Loucy (cell line): ENCODE data around the gene KCNT1.

Source experiments
- H2AFZ ChIP-seq: fragments of 200-600 bp; sonication (generic); 2 replicates; pipeline ENCODE4 v1.6.0; 2016; ENCODE audit warnings: antibody characterized with exemption, mild to moderate bottlenecking, low read length, moderate library complexity
- H3F3A ChIP-seq: fragments of 200-600 bp; 2 replicates; pipeline ENCODE4 v1.6.0; 2016; ENCODE audit warnings: antibody characterized with exemption, low read depth, mild to moderate bottlenecking
- H3K27me3 ChIP-seq: fragments of 200-600 bp; sonication (generic); 2 replicates; pipeline ENCODE4 v1.6.1; 2014; ENCODE audit warnings: low read length, mild to moderate bottlenecking; ENCODE audit not compliant: insufficient read depth, poor library complexity, severe bottlenecking
- H3K36me3 ChIP-seq: fragments of 200-600 bp; sonication (generic); 2 replicates; pipeline ENCODE4 v1.6.1; 2016; ENCODE audit warnings: low read length; ENCODE audit not compliant: insufficient read depth
- H3K4me1 ChIP-seq: fragments of 200-600 bp; sonication (generic); 2 replicates; pipeline ENCODE4 v1.5.1; 2014; ENCODE audit warnings: low read length, mild to moderate bottlenecking; ENCODE audit not compliant: insufficient read depth, poor library complexity, severe bottlenecking
- H3K4me2 ChIP-seq: fragments of 200-600 bp; sonication (generic); 2 replicates; pipeline ENCODE4 v1.6.0; 2014; ENCODE audit warnings: antibody characterized with exemption, low read length, low read depth, mild to moderate bottlenecking; ENCODE audit not compliant: poor library complexity, severe bottlenecking
- H3K4me3 ChIP-seq: fragments of 200-600 bp; sonication (generic); 2 replicates; pipeline ENCODE4 v1.5.1; 2014; ENCODE audit warnings: low read length, mild to moderate bottlenecking, mixed read lengths; ENCODE audit not compliant: poor library complexity, severe bottlenecking
- H3K79me2 ChIP-seq: fragments of 200-600 bp; sonication (generic); 2 replicates; pipeline ENCODE4 v1.6.1; 2014; ENCODE audit warnings: low read length; ENCODE audit not compliant: insufficient read depth
- H3K9ac ChIP-seq: fragments of 200-600 bp; sonication (generic); 2 replicates; pipeline ENCODE4 v1.6.0; 2014; ENCODE audit warnings: mild to moderate bottlenecking, low read depth, low read length, moderate library complexity; ENCODE audit not compliant: poor library complexity, severe bottlenecking
- H3K9me2 ChIP-seq: fragments of 200-600 bp; sonication (generic); replicated peaks from 2 replicates; pipeline ENCODE4 v1.6.1; 2016; ENCODE audit warnings: low read depth, low read length, mixed read lengths
- H3K9me3 ChIP-seq: fragments of 200-600 bp; sonication (generic); 2 replicates; pipeline ENCODE4 v1.6.1; 2014; ENCODE audit warnings: mild to moderate bottlenecking, antibody characterized with exemption, low read length, low read depth; ENCODE audit not compliant: insufficient read depth
- H4K20me1 ChIP-seq: fragments of 200-600 bp; sonication (generic); 2 replicates; pipeline ENCODE4 v1.6.0; 2014; ENCODE audit warnings: antibody characterized with exemption, low read length, mild to moderate bottlenecking; ENCODE audit not compliant: insufficient read depth, poor library complexity, severe bottlenecking
- EZH2phosphoT487 ChIP-seq: fragments of 200-600 bp; IDR thresholded peaks from 2 replicates; pipeline ENCODE4 v1.6.1; 2018; ENCODE audit warnings: antibody characterized with exemption, mild to moderate bottlenecking, moderate library complexity, borderline replicate concordance
- TF ChIP-seq, protein P1 (sequence below): fragments of 200-600 bp; sonication (generic); conservative IDR thresholded peaks from 2 replicates; pipeline ENCODE4 v1.5.1; 2014; ENCODE audit warnings: mild to moderate bottlenecking, antibody characterized with exemption, low read length

Gene KCNT1

DNA sequence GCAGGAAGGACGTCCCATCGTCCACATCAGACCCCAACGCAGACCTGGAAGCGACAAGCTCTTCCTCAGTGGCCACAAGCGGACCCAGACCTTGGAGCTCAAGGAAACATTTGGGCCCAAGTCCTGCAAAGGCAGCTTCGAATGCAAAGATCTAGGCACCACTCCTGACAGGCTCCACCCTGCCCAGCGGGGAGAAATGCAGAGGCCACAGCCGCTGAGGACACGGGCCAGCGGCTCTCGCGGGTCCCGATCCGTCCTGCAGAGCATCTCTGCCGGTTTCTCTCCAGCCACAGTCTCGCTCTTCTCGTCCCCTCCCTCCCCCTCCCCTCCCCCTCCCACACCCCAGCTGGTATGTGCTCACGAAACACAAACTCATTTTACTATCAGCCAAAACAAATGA is 7.6 kb upstream of the KCNT1 start:
- no peaks in the 10 kb centered on the region for H3K36me3 ChIP-seq
- no peaks in the 10 kb centered on the region for H3K27me3 ChIP-seq
- no peak overlapping the region for H3K9ac ChIP-seq
- H4K20me1 ChIP-seq, result no peaks in the 10 kb centered on the region
- H2AFZ ChIP-seq, result no peak overlapping the region
- no peak overlapping the region for H3K4me2 ChIP-seq
- H3K4me1 ChIP-seq, result no peaks in the 10 kb centered on the region
- TF ChIP-seq, protein P1, sequence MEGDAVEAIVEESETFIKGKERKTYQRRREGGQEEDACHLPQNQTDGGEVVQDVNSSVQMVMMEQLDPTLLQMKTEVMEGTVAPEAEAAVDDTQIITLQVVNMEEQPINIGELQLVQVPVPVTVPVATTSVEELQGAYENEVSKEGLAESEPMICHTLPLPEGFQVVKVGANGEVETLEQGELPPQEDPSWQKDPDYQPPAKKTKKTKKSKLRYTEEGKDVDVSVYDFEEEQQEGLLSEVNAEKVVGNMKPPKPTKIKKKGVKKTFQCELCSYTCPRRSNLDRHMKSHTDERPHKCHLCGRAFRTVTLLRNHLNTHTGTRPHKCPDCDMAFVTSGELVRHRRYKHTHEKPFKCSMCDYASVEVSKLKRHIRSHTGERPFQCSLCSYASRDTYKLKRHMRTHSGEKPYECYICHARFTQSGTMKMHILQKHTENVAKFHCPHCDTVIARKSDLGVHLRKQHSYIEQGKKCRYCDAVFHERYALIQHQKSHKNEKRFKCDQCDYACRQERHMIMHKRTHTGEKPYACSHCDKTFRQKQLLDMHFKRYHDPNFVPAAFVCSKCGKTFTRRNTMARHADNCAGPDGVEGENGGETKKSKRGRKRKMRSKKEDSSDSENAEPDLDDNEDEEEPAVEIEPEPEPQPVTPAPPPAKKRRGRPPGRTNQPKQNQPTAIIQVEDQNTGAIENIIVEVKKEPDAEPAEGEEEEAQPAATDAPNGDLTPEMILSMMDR, result no peak
- TF ChIP-seq EZH2phosphoT487, result no peak
- H3K4me3 ChIP-seq, result no peak overlapping the region
- no peaks in the 10 kb centered on the region; the same call in 1 of the 2 replicates for H3K9me3 ChIP-seq
- H3K9me2 ChIP-seq, result no peaks in the 10 kb centered on the region
- H3K79me2 ChIP-seq, result no peaks in the 10 kb centered on the region
- H3F3A ChIP-seq, result no peaks in the 10 kb centered on the region

DNA sequence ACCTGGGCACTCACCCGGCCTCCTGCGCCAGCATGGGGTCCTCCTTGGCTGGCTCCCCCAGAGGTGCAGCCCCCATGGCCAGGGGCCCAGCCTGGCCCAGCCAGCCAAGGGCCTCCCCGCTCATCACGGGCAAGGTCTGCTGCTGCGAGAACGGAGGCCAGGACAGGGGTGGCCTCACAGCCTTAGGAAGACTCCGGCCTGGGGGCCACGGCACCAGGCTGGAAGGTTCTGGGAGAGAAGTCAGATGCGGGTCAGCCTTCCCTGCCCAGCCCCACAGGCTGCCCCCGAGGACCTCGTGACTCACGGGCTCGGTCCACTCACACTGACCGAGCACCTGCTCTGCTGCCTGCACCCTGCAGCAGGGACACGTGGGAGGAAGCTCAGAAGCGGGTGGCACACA is 6.9 kb upstream of the KCNT1 start:
- Histone ChIP-seq H3K79me2 (no peaks in the 10 kb centered on the region), H3K36me3 (no peaks in the 10 kb centered on the region), H3K4me3 (no peak overlapping the region), H3K4me1 (no peaks in the 10 kb centered on the region), H2AFZ (no peak overlapping the region), H3K9ac (no peak overlapping the region), H4K20me1 (no peaks in the 10 kb centered on the region), H3K9me3 (no peaks in the 10 kb centered on the region; the same call in 1 of the 2 replicates), H3F3A (no peaks in the 10 kb centered on the region), H3K4me2 (no peak overlapping the region), H3K27me3 (no peaks in the 10 kb centered on the region), H3K9me2 (no peaks in the 10 kb centered on the region)
- no peak for TF ChIP-seq EZH2phosphoT487
- TF ChIP-seq, protein P1, result no peak

DNA sequence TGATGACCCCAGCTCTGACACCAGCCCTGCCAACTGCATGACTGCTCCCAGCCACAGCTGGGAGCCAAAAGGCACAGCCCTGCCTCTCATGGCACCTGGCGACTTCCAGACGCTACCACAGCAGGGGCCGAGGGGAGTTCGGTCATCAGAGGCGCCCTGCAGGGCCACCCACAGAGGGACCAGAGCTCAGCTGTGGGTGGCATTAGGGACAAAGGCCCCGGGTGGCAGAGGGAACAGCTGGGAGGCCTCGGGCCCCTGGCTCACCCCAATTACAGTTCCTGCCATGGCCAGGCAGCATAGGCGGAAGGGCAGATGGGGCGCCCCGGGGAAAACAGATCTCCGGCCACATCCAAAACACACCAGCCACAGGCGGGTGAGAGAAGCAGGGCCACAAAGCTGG is 6.3 kb upstream of the KCNT1 start:
- Histone ChIP-seq H3K36me3 (no peaks in the 10 kb centered on the region), H2AFZ (no peak overlapping the region), H4K20me1 (no peaks in the 10 kb centered on the region), H3K4me1 (no peaks in the 10 kb centered on the region), H3K4me2 (no peak overlapping the region), H3K79me2 (no peaks in the 10 kb centered on the region), H3K9me3 (no peaks in the 10 kb centered on the region; the same call in 1 of the 2 replicates), H3K27me3 (no peaks in the 10 kb centered on the region), H3K9me2 (no peaks in the 10 kb centered on the region), H3F3A (no peaks in the 10 kb centered on the region), H3K9ac (no peak overlapping the region), H3K4me3 (no peak overlapping the region)
- TF ChIP-seq EZH2phosphoT487, result no peak
- TF ChIP-seq, protein P1, result no peak
